HG03039 (cell line): ENCODE measurements around the gene PIGS.

Experiments
- ATAC-seq: cut with Tn5 transposase; IDR thresholded peaks from one replicate; pipeline ENCODE4 v1.9.1; 2021; ENCODE audit warnings: mild to moderate bottlenecking, moderate library complexity; ENCODE audit not compliant: unreplicated experiment

PIGS gene

GRCh38 chr17:28551421-28552175, 19.7 kb downstream of the PIGS start:
- no peak for ATAC-seq

- ATAC-seq = no peak
Measured at GRCh38 chr17:28550858-28551257, 20.5 kb downstream of the PIGS start.

GRCh38 chr17:28549236-28550132, 21.8 kb downstream of the PIGS start:
- no peak for ATAC-seq

- no peak for ATAC-seq
Measured at GRCh38 chr17:28548417-28549130, 22.8 kb downstream of the PIGS start.

GRCh38 chr17:28547623-28548416, 23.5 kb downstream of the PIGS start:
- no peak for ATAC-seq

- no peak for ATAC-seq
Measured at GRCh38 chr17:28547096-28547622, 24.2 kb downstream of the PIGS start.

GRCh38 chr17:28545787-28546415, 25.4 kb downstream of the PIGS start:
- ATAC-seq = no peak

GRCh38 chr17:28545141-28545503, 26.2 kb downstream of the PIGS start:
- no peak for ATAC-seq

GRCh38 chr17:28544402-28545140, 26.8 kb downstream of the PIGS start:
- no peak for ATAC-seq

GRCh38 chr17:28541439-28541838, 29.9 kb downstream of the PIGS start:
- ATAC-seq = no peak

- no peak for ATAC-seq
Measured at GRCh38 chr17:28540231-28540630, 31.1 kb downstream of the PIGS start.

GRCh38 chr17:28538296-28538895, 32.9 kb downstream of the PIGS start:
- ATAC-seq = no peak

GRCh38 chr17:28537219-28537610, 34.1 kb downstream of the PIGS start:
- ATAC-seq = no peak

- ATAC-seq = no peak
Measured at GRCh38 chr17:28536532-28537218, 34.6 kb downstream of the PIGS start.

GRCh38 chr17:28534740-28535375, 36.5 kb downstream of the PIGS start:
- ATAC-seq = no peak

GRCh38 chr17:28533091-28533807, 38.1 kb downstream of the PIGS start:
- ATAC-seq = no peak
